OCI-LY1 (cell line): Measurements from ENCODE around the gene PRPS2.

ENCODE experiments used
- H2AFZ ChIP-seq: fragments of 200-600 bp; sonication (generic), shearing (Covaris generic); 2 replicates; pipeline ENCODE4 v1.6.0; 2014; ENCODE audit warnings: antibody characterized with exemption, mild to moderate bottlenecking, low read length
- H3F3A ChIP-seq: fragments of 200-600 bp; sonication (generic), shearing (Covaris generic); 2 replicates; pipeline ENCODE4 v1.6.0; 2014; ENCODE audit warnings: mild to moderate bottlenecking, antibody characterized with exemption, low read length, moderate library complexity; ENCODE audit not compliant: insufficient read depth
- H3K27ac ChIP-seq: fragments of 200-600 bp; sonication (generic); 2 replicates; pipeline ENCODE4 v1.5.1; 2014; ENCODE audit warnings: low read length, mixed run types, mild to moderate bottlenecking, low read depth; ENCODE audit not compliant: poor library complexity, severe bottlenecking
- H3K27me3 ChIP-seq: fragments of 200-600 bp; sonication (generic); 2 replicates; pipeline ENCODE4 v1.6.0; 2014; ENCODE audit warnings: antibody characterized with exemption, mild to moderate bottlenecking, low read length, moderate library complexity; ENCODE audit not compliant: insufficient read depth
- H3K36me3 ChIP-seq: fragments of 200-600 bp; sonication (generic); 2 replicates; pipeline ENCODE4 v1.6.1; 2014; ENCODE audit warnings: mild to moderate bottlenecking, antibody characterized with exemption, low read length, moderate library complexity, mixed read lengths; ENCODE audit not compliant: insufficient read depth
- H3K4me1 ChIP-seq: fragments of 200-600 bp; sonication (generic); 2 replicates; pipeline ENCODE4 v1.5.1; 2014; ENCODE audit warnings: mild to moderate bottlenecking, low read length, moderate library complexity; ENCODE audit not compliant: insufficient read depth, severe bottlenecking
- H3K4me2 ChIP-seq: fragments of 200-600 bp; sonication (generic), shearing (Covaris generic); 2 replicates; pipeline ENCODE4 v1.6.1; 2014; ENCODE audit warnings: low read length
- H3K4me3 ChIP-seq: fragments of 200-600 bp; sonication (generic); 2 replicates; pipeline ENCODE4 v1.5.1; 2014; ENCODE audit warnings: low read length, low read depth, mild to moderate bottlenecking, mixed read lengths; ENCODE audit not compliant: poor library complexity, severe bottlenecking
- H3K79me2 ChIP-seq: fragments of 200-600 bp; shearing (Covaris generic); 2 replicates; pipeline ENCODE4 v1.6.1; 2016; ENCODE audit warnings: mixed run types, low read length, mixed read lengths; ENCODE audit not compliant: insufficient read depth
- H3K9ac ChIP-seq: fragments of 200-600 bp; sonication (generic), shearing (Covaris generic); 2 replicates; pipeline ENCODE4 v1.6.1; 2014; ENCODE audit warnings: mild to moderate bottlenecking, low read length, mixed read lengths
- H3K9me2 ChIP-seq: fragments of 200-600 bp; sonication (generic), shearing (Covaris generic); 2 replicates; pipeline ENCODE4 v1.6.1; 2014; ENCODE audit warnings: low read depth, mild to moderate bottlenecking, low read length, mixed read lengths
- H3K9me3 ChIP-seq: fragments of 200-600 bp; shearing (Covaris generic); 2 replicates; pipeline ENCODE4 v1.6.1; 2014; ENCODE audit warnings: low read length, mixed read lengths
- H4K20me1 ChIP-seq: fragments of 200-600 bp; sonication (generic), shearing (Covaris generic); 2 replicates; pipeline ENCODE4 v1.6.0; 2016; ENCODE audit warnings: mild to moderate bottlenecking, low read length; ENCODE audit not compliant: insufficient read depth
- CTCF ChIP-seq: fragments of 200-600 bp; sonication (generic), shearing (Covaris generic); IDR thresholded peaks from 2 replicates; pipeline ENCODE4 v1.5.1; 2017; ENCODE audit warnings: mild to moderate bottlenecking, antibody characterized with exemption, low read length, moderate library complexity, mixed read lengths
- EZH2 ChIP-seq: fragments of 200-600 bp; sonication (generic), shearing (Covaris generic); IDR thresholded peaks from 2 replicates; pipeline ENCODE4 v1.8.0; 2017; ENCODE audit warnings: borderline replicate concordance, mixed run types, mild to moderate bottlenecking, antibody characterized with exemption, low read length, moderate library complexity, mixed read lengths

PRPS2 gene

GRCh38 chrX:12799118-12799517 is 7.9 kb downstream of the PRPS2 start:
- H3K36me3 ChIP-seq: peaks cover 65% of the 10 kb centered on the region

GRCh38 chrX:12802741-12803140 is 11.5 kb downstream of the PRPS2 start:
- Histone ChIP-seq H3K4me3 (no peak overlapping the region), H3F3A (no peaks in the 10 kb centered on the region), H3K36me3 (peaks cover 74% of the 10 kb centered on the region), H4K20me1 (no peaks in the 10 kb centered on the region), H2AFZ (no peak overlapping the region), H3K27me3 (no peaks in the 10 kb centered on the region), H3K27ac (no peak overlapping the region), H3K9ac (no peak overlapping the region), H3K9me3 (no peaks in the 10 kb centered on the region), H3K4me1 (no peaks in the 10 kb centered on the region), H3K4me2 (no peak overlapping the region), H3K9me2 (no peaks in the 10 kb centered on the region), H3K79me2 (no peaks in the 10 kb centered on the region)
- no peak for TF ChIP-seq CTCF
- no peak for TF ChIP-seq EZH2

More at GRCh38 chrX:12799118-12799517, 7.9 kb downstream of the PRPS2 start:
- Histone ChIP-seq H3K9me3 (no peaks in the 10 kb centered on the region), H2AFZ (no peak overlapping the region), H3K79me2 (peaks cover 6% of the 10 kb centered on the region; the same call in 1 of the 2 replicates), H3K9ac (no peak overlapping the region), H3K27ac (no peak overlapping the region), H3K9me2 (no peaks in the 10 kb centered on the region), H3F3A (no peaks in the 10 kb centered on the region), H3K4me3 (no peak overlapping the region), H3K27me3 (no peaks in the 10 kb centered on the region), H3K4me1 (peaks cover 6% of the 10 kb centered on the region), H4K20me1 (no peaks in the 10 kb centered on the region), H3K4me2 (no peak overlapping the region)
- TF ChIP-seq CTCF: no peak
- TF ChIP-seq EZH2: no peak

DNA sequence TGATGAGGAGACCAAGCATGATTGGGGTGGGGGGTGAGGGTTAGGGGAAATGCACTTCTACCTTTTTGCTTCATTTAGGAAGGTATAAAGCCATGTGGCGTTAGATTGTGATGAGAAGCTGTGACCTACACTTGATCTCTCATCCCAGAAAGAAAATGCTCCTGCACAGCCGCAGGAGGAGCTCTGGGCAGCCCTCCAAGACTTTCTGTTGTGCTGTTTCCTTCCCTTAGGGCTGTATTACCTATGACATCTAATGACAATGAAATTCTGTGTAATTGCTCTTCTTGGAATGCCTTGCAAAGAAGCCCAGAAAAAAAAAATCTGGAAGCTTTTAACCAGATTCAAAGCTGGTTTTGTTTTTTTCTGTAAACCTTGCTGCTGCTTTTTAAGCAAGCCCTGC is 13.4 kb downstream of the PRPS2 start:
- no peak overlapping the region for H3K4me3 ChIP-seq
- no peaks in the 10 kb centered on the region for H3K79me2 ChIP-seq
- H2AFZ ChIP-seq: no peak overlapping the region
- H3K4me1 ChIP-seq: no peaks in the 10 kb centered on the region
- no peaks in the 10 kb centered on the region for H4K20me1 ChIP-seq
- no peaks in the 10 kb centered on the region for H3K9me2 ChIP-seq
- peaks cover 72% of the 10 kb centered on the region for H3K36me3 ChIP-seq
- H3K9me3 ChIP-seq: no peaks in the 10 kb centered on the region
- H3K27me3 ChIP-seq: no peaks in the 10 kb centered on the region
- no peak overlapping the region for H3K4me2 ChIP-seq
- H3K9ac ChIP-seq: no peak overlapping the region
- no peak for TF ChIP-seq EZH2
- no peak for TF ChIP-seq CTCF
- H3F3A ChIP-seq: no peaks in the 10 kb centered on the region
- H3K27ac ChIP-seq: no peak overlapping the region
